Nephron (organoid): Measurements from ENCODE around the gene TAGAP.

Experiments used
- H3K27ac Mint-ChIP-seq, 3 experiments: 2 replicates each; pipeline ENCODE4 v1.8.0; 2020; ENCODE audit warnings: mixed read lengths in 3 of 3, mild to moderate bottlenecking in 2 of 3, moderate library complexity in 1 of 3
- H3K27me3 Mint-ChIP-seq: 2 replicates; pipeline ENCODE4 v1.8.0; 2021; ENCODE audit warnings: low read depth, mild to moderate bottlenecking, moderate library complexity, mixed read lengths
- H3K36me3 Mint-ChIP-seq: 2 replicates; pipeline ENCODE4 v1.8.0; 2020; ENCODE audit warnings: low read depth, mixed read lengths
- H3K4me1 Mint-ChIP-seq: 2 replicates; pipeline ENCODE4 v1.8.0; 2020; ENCODE audit warnings: mixed read lengths
- H3K4me3 Mint-ChIP-seq, 3 experiments: 2 replicates each; pipeline ENCODE4 v1.8.0; 2020; ENCODE audit warnings: mild to moderate bottlenecking in 3 of 3, mixed read lengths in 3 of 3, moderate library complexity in 2 of 3
- H3K9me3 Mint-ChIP-seq: 2 replicates; pipeline ENCODE4 v1.8.0; 2020; ENCODE audit warnings: mixed read lengths
- CTCF ChIP-seq, 3 experiments: fragments of 200-600 bp; sonication (generic); IDR thresholded peaks; one replicate each; pipeline ENCODE4 v1.5.0; 2021; ENCODE audit warnings: antibody characterized with exemption in 3 of 3; ENCODE audit not compliant: unreplicated experiment in 3 of 3

TAGAP gene

GRCh38 chr6:159062564-159062945, 17.8 kb upstream of the TAGAP start:
- H3K27ac Mint-ChIP-seq = no peak overlapping the region
- TF ChIP-seq CTCF (IDR thresholded peaks at IDR 0.05; ENCODE audit: unreplicated experiment in 3 of 3) = no peak
- no peaks in the 10 kb centered on the region for H3K27me3 Mint-ChIP-seq
- H3K4me1 Mint-ChIP-seq = peaks cover 18% of the 10 kb centered on the region
- no peaks in the 10 kb centered on the region for H3K36me3 Mint-ChIP-seq
- no peaks in the 10 kb centered on the region for H3K9me3 Mint-ChIP-seq
- H3K4me3 Mint-ChIP-seq = no peak overlapping the region

GRCh38 chr6:159061805-159062563, 17.2 kb upstream of the TAGAP start:
- peaks cover 17% of the 10 kb centered on the region for H3K4me1 Mint-ChIP-seq
- H3K4me3 Mint-ChIP-seq = no peak overlapping the region
- no peak overlapping the region for H3K27ac Mint-ChIP-seq
- H3K9me3 Mint-ChIP-seq = no peaks in the 10 kb centered on the region
- no peaks in the 10 kb centered on the region for H3K27me3 Mint-ChIP-seq
- no peaks in the 10 kb centered on the region for H3K36me3 Mint-ChIP-seq
- TF ChIP-seq CTCF (IDR thresholded peaks at IDR 0.05; ENCODE audit: unreplicated experiment in 3 of 3) = no peak

- no peak overlapping the region for H3K27ac Mint-ChIP-seq
These were observed 16.4 kb upstream of the TAGAP start for GRCh38 chr6:159061146-159061545.

GRCh38 chr6:159059885-159060506, 15.2 kb upstream of the TAGAP start:
- H3K36me3 Mint-ChIP-seq = no peaks in the 10 kb centered on the region
- H3K27me3 Mint-ChIP-seq = peaks cover 7% of the 10 kb centered on the region
- no peak overlapping the region for H3K4me3 Mint-ChIP-seq
- peaks cover 10% of the 10 kb centered on the region for H3K4me1 Mint-ChIP-seq
- H3K27ac Mint-ChIP-seq = no peak overlapping the region
- no peaks in the 10 kb centered on the region for H3K9me3 Mint-ChIP-seq
- TF ChIP-seq CTCF (IDR thresholded peaks at IDR 0.05; ENCODE audit: unreplicated experiment in 3 of 3) = no peak

More at GRCh38 chr6:159061146-159061545, 16.4 kb upstream of the TAGAP start:
- H3K4me3 Mint-ChIP-seq = no peak overlapping the region
- H3K4me1 Mint-ChIP-seq = peaks cover 19% of the 10 kb centered on the region
- H3K9me3 Mint-ChIP-seq = no peaks in the 10 kb centered on the region
- TF ChIP-seq CTCF (IDR thresholded peaks at IDR 0.05; ENCODE audit: unreplicated experiment in 3 of 3) = no peak
- no peaks in the 10 kb centered on the region for H3K27me3 Mint-ChIP-seq
- H3K36me3 Mint-ChIP-seq = no peaks in the 10 kb centered on the region

- peaks cover 10% of the 10 kb centered on the region for H3K4me1 Mint-ChIP-seq
- H3K9me3 Mint-ChIP-seq = no peaks in the 10 kb centered on the region
- H3K36me3 Mint-ChIP-seq = no peaks in the 10 kb centered on the region
- H3K27ac Mint-ChIP-seq = no peak overlapping the region
- peaks cover 7% of the 10 kb centered on the region for H3K27me3 Mint-ChIP-seq
- TF ChIP-seq CTCF (IDR thresholded peaks at IDR 0.05; ENCODE audit: unreplicated experiment in 3 of 3) = no peak
- H3K4me3 Mint-ChIP-seq = no peak overlapping the region
These were observed 14.3 kb upstream of the TAGAP start for GRCh38 chr6:159059141-159059540.

GRCh38 chr6:159056899-159057298, 12.1 kb upstream of the TAGAP start:
- H3K27ac Mint-ChIP-seq = peak overlapping the region; percentile 63 to 84 (median 67)
- H3K9me3 Mint-ChIP-seq = no peaks in the 10 kb centered on the region
- H3K36me3 Mint-ChIP-seq = no peaks in the 10 kb centered on the region
- no peak for TF ChIP-seq CTCF (IDR thresholded peaks at IDR 0.05; ENCODE audit: unreplicated experiment in 3 of 3)
- peaks cover 10% of the 10 kb centered on the region for H3K4me1 Mint-ChIP-seq
- no peak overlapping the region for H3K4me3 Mint-ChIP-seq
- H3K27me3 Mint-ChIP-seq = peaks cover 11% of the 10 kb centered on the region
